Kidney glomerular epithelial cell (primary cell): ENCODE measurements around the gene TGFBI.
A peak's percentile ranks its signal among the peaks of the same experiment; 100 is the strongest.

Source experiments
- DNase-seq: peaks from one replicate; lab custom pipeline; 2025; lab: John Stamatoyannopoulos, UW

TGFBI gene

DNA sequence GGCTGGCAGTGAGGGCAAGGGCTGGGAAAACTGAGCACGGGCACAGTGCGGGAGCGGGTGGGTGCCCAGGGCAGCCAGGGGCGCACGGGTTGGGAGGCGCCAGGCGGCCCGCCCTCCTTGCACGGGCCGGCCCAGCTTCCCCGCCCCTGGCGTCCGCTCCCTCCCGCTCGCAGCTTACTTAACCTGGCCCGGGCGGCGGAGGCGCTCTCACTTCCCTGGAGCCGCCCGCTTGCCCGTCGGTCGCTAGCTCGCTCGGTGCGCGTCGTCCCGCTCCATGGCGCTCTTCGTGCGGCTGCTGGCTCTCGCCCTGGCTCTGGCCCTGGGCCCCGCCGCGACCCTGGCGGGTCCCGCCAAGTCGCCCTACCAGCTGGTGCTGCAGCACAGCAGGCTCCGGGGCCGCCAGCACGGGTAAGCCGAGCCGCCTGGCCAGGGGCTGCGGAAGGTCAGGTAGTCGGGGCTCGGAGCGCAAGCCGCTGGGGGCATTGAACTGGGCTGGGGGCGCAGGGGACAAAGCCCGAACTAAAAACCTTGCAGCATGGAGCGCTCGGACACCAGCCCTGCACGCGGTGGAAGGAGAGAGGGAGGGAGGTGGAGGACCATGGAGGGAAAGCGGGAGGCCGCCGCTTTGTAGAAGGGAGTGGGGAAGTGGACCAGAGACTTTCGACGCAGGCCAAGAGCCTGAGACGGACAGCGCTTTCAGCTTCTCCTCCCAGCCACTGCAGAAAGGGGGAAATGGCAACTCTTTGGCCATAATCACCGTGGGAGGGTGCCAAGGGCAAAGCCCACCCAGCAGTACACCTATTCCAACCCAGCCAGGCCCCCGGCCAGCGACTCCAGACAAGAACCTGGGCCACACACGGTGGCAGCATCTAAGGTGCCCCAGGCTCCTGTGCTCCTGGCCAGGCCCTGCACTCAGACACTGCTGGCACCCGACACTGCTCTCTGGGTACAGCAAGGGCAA is at the start of gene TGFBI:
TSS of gene TGFBI (plus strand) at position 207 of the 961 bp plus-strand sequence. CDS start at position 275, 68 bp downstream.
- DNase-seq = peak; percentile 15

DNA sequence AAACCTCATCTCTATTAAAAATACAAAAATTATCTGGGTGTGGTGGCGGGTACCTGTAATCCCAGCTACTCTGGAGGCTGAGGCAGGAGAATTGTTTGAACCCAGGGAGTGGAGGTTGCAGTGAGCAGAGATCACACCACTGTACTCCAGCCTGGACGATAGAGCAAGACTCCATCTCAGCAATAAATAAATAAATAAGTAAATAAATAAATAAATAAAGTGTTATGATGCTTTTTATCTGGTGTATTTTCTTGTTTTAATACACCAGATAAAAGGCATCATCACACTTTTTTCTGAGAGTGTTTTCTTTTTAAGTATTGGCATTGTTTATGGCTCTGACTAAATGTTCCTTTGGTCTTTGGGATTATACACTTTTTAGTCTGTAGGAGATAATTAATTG is 49.8 kb upstream of the TGFBI start:
- DNase-seq = no peak

DNA sequence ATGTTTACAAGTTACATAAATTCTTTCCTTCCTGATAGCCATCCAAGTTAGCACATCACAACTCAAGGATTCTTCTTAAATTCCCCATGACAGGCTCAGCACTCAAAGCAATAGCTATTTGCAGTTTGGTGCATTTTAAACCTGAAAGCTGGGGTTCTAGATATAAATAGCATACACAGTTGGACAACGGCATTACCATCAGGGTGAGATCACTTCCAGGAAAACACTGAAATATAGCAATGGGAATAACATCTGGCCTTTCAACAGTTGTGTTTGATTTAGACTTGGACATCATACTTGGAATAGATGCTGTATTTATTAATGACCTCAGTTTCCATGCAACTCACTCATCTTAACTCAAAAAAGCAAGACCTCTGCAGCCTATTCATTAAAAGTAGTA is 49.3 kb upstream of the TGFBI start:
- DNase-seq = no peak

DNA sequence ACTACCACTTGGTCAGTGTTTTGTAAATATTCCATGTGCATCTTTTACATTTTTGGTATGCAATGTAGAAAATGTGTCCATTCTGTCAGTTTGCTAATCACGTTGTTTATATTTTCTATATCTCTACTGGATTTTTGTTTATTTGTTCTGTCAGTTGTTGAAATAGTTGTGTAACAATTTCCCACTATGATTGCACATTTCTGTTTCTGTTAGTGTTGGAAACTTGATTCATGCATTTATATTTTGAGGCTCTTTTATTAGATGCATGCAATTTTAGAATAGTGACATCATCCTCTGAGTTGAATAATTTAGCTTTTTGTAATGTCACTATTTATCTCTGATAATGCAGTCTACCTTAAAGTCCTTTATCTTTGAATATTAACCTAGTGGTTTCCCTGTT is 48.2 kb upstream of the TGFBI start:
- no peak for DNase-seq

DNA sequence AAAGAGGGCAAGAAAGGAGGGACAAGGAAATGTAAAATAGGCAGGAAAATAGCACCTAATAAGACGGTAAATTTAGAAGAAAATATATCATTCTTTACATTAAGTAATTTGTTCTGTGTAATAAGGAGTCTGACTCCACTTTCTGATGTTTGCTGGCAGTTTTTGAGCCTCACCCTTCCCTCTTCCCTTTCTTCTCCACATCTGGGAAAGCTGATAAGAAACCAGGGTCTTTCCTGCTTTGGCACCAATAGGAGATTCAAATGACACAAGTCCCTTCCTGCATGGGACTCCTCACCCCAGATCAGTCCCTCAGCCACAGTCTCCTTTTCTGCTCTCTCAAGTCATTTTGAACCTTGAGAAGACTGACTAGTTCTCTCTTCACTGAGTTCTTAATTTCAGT is 42.8 kb upstream of the TGFBI start:
- no peak for DNase-seq

DNA sequence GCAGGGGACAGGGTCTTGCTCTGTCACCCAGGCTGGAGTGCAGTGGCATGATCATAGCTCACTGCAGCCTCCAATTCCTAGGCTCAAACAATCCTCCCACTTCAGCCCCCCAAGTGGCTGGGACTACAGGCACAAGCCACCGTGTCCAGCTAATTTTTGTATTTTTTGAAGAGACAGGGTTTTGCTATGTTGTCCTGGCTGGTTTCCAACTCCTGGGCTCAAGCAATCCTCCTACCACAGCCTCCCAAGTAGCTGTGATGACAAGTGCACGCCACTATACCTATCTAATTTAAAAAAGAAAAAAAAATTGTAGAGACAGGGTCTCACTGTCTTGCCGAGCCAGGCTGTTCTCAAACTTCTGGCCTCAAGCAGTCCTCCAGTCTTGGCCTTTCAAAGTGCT is 42.4 kb upstream of the TGFBI start:
- DNase-seq = no peak

DNA sequence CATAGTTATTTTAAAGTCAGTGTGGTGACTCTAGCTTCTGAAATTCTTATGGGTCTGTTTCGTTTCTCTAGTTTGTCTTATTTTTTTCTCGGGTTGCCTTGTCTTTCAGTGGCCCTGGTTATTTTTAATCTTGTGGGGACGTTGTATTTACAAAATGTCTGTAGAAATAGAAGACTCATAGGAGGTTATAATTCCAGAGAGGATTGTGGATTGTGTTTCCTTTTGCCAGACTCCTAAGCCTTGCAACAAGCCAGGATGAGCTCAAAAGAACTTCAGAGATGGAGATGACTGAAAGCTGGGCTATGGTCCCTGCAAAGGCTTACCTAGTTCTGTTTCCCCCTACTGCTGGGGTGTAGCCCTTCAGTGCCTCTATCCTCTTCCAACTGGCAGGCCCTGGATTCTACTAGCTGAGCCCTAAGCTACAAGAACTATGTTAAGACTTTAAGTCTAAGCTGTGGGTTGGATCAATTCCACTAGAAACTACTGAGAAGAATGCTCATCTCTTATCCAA is 41.8 kb upstream of the TGFBI start:
- DNase-seq = no peak

DNA sequence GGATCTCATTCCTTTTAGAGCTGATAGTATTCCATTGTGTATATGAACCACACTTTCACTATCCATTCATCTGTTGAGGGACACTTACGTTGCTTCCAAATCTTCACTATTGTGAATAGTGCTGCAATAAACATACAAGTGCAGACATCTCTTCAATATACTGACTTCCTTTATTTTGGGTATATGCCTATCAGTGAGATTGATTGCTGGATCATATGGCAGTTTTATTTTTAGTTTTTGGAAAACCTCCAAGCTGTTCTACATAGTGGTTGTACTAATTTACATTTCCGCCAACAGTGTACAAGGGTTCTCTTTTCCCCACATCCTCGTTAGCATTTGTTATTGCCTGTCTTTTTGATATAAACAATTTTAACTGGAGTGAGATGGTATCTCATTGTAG is 40.2 kb upstream of the TGFBI start:
- DNase-seq = no peak

DNA sequence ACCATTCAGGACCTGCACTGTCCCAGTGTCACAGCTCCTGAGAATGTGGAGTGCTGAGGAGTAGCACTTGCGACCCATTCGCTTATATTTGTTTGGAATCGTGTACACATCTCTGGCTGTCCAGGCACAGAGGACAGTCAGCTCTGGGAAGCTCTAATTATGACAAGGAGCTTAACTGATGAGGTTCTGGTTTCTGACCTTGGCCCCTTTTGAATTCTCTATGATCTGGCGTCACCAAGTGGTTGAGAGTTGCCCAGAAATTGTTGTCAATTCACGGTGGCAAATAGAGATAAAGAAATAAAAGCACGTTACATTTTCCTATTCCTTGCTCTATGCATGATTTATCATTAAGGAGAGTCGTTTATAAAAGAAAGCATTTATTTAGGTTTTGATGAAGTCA is 39.1 kb upstream of the TGFBI start:
- no peak for DNase-seq

DNA sequence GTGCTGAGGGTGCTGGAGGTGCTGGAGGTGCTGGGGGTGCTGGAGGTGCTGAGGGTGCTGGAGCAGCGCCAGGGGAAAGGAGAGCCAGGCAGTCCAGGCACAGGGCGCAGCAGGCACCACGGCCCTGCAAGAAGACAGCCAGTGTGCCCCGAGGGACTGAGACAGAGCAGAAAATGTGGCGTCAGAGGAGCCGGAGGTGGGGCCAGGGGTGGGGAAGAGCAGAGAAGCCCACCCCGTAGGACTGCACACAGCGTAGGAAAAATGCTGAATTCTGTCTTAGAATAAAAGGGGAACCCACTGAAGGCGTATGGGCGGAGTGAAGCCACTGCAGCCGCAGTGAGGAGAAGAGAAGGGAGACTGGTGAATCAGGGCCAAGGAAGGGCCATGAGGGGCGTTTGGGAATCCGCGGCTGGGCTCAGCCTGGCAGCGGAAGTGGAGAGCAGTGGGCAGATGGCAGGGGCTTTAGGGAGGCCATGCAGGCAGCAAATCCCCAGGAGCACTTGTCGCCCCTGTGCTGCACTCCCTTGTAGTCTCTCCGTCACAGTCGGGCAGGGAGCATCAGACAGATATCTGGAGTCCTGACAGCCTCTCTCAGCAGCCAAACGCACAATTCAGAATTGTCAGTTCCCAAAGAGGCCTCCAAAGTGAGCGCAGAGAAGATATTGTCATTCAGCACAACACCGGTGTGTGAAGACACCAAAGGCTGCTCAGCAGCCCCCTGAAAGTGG is 38.1 kb upstream of the TGFBI start:
- DNase-seq = no peak

DNA sequence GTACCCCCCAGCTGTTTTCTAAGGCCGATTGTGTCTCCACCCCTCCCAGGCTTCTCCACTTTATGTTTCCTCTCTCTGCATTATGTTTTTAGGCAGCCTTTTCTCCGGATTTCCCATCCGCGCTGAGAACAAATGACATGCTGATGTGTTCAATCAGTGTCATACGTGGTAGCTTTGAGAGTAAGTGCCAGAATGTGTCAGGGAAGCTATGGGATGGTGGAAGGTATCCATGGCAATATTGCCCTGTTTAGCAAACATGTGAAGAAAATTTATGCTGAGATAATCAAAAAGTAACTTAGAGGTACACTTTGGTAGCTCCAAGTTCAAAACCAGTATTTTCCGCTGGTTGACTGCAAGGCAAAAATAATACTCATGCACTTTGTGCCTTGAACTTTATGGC is 37.4 kb upstream of the TGFBI start:
- DNase-seq = no peak

DNA sequence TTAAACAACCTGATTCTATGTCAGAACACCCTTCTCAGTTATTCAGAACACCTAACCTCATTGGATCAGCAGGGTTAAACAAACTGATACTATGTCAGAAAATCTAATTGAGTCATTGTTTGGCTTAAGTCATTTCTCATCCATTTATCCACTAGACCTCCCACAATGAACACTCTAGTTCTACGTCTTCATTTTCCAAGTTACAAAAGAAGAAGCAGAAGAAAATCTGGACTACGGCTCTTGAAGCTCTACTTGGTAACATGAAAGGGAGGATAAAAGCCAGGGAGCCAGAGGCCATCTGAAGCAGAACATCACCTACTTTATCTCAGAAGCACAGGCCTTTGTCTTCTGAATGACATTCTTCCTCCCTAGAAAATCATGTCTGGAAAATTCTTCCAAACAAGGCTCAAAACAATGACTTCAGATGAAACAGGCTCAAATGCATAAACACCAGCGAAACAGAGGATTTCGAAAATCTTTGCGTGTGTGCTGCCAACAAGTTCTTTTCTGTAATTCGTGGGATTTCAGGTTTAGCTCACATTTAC is 35.4 kb upstream of the TGFBI start:
- peak; percentile 31 for DNase-seq

DNA sequence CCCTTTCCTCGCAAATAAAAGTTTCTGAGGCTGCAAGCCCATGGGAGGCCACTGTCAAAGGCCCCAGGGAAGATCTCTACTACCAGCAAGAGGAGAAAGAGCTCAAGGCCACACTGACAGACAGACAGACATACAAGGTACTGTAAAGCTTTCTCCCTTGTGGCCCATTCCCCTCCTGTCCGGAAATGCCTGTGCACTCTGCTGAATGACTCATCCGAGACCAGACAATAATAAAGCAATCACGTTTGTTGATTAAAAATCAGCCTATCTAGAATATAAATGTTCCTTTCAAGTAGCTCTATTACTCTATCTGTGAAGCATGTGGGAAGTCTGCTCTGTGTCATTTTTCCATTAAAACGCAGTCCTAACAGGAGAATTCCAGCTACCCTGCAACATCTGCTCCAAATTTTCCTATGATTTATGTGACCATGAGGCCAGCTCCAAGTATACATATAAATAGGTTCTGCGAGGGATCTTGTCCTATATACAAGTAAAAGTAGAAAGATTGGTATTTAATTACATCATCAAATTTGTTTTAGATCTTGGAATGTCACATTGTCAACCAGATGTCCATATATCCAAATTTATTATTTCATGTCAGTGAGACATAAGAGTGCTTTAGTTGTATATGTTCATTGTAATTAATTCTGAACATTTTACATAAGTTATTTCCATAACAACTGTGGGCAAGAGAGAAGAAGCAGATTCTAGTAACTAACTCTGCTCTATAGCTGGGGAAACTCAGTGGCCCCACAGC is 34.7 kb upstream of the TGFBI start:
- peak; percentile 77 for DNase-seq

DNA sequence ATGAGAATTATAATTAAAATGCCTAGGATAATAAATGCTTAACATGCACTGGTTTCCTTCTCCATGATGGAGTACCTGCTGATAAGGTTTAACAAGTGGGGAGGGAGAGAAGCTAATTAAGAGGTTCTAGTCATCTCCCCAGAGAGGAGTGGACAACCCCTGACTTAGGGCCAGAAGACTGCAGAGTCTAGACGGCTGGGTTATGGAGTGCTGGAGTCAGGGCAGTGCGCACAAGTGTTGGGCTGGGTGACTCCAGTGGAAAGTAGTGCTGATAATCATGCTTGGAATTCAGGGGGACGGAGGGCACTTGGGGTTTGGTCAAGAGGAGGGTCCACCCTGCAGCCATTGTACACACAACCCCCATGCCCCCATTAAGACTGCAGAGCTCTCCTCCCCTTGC is 32.8 kb upstream of the TGFBI start:
- DNase-seq = no peak

DNA sequence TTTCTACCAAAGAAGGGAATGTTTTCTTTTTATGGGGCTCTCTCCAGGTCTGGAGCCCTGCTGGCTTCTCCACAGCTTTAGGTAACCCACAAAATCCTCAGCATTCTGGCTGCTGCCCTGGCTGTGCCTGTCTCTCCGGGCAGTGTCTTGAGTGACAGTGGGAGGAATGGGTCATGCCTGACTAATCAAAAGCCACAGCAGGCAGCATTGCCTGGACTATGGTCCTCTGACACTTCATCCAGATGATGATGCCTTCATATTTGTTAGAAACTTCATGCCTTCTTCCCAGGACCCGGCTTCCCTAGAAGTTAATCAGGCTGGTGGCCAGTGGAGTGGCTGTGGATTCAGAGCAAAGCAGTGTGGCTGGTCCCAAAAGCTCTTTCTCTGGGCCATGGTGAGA is 32.2 kb upstream of the TGFBI start:
- DNase-seq = no peak

DNA sequence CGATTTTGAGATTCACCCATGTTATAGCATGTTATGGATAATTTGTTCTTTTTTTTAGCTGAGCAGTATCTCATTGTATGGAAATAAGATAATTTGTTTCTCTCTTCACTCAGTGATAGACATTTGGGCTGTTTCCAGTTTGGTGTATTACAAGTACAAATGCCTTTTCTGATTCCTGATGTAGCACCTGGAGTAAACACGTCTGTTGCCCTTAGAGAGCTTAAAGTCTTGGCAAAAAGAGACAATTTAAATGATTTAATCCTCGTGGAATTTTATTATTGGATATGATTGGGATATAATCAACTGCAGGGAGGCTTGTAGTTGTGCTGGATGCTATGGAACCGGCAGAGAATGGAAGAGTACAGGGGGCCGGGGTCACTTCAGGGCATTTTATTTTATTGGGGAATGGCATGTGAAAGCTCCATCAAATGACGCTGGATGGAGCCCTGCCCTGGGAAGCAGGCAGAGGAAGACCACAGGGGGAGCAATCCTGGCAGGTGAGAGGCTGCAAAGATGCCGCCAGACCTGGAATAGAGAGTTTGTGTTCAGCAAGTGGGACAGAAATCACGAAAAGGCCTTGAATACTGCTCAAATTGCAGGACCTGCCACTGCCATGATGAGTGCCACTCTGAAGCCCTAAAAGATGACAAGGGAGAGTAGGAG is 31.0 kb upstream of the TGFBI start:
- no peak for DNase-seq

DNA sequence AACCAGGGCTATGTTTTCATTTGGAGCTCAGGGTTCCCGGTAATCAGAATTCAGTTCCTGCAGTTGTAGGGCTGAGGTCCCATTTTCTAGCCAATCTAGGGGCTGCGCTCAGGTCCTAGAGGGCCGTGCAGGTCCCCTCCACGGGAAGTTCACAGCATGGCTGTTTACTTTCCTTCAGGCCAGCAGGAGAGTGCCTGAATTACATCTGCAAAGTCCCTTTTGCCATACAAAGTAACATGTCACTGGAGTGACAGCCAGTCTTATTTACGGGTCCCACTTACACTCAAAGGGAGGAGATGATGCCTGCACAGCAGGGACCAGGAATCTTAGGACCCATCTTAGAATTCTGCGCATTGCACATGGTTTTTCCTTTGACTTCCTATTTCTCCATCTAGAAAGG is 29.9 kb upstream of the TGFBI start:
- no peak for DNase-seq

DNA sequence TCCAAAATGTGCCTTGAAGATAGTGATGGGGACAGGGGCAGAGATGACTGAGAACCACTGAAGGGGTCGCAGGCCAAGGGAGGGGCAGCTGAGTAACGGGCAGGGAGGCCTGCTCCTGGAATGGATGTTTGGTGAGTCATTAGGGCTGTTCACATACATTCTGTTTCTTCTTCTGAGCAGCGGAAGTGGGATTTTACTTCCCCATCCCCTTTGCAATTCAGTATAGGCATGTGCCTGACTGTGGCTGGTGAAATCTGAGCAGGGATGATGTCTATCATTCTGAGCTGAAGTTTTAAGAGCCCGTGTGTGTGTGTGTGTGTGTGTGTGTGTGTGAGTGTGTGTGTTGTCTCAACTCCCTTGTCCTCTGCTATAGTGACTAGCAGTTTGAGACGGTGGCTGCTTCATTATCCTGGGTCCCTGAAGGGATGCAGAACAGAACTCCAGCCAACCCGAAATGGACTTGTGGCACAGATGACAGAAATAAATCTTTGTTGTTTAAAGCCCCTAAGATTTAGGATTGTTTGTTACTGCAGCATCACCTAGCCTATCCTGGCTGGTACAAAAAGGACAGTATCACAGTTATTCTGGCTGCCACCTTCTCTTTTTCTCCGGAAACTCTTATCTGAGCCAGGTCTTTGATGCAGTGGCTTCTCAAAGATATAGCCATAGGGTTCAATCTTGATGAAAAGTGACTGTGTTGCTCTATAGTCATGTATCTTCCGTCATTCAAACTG is 29.2 kb upstream of the TGFBI start:
- peak; percentile 15 for DNase-seq

DNA sequence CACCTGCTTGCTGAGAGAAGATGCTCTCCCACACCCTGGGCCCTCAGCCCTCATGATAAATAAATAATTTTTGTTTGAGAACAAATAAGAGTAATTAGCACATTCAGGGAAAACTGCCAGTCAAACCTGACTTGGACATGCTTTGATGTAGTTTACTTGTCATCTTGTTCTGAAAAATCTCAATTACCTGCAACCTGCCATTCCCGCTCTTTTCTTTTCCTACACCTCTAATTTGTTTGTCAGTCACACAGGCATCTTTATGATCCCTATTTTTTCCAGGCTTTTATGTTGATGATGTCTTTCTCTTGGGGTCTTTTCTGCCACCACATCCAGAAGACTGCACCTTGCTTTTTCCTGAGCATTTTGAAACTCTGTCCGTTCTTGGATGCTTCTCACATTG is 28.6 kb upstream of the TGFBI start:
- DNase-seq = no peak

DNA sequence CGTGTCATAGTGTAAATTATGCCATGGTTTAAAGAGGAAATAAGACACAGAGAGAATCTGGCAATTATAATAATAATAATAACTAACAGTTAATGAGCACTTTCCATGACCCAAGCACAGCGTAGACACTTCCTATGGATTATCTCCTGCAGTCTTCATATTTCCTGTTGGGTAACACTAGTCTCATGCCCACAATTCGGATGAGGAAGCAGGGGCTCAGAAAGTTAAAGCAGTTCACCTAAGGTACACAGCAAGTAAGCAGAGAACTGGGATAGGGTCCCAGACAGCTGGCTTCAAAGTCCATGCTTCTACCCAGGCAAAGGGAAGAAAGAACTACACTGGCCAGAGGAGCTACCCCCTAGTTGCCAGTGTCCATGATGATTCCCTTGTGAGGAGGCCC is 27.9 kb upstream of the TGFBI start:
- DNase-seq = no peak

DNA sequence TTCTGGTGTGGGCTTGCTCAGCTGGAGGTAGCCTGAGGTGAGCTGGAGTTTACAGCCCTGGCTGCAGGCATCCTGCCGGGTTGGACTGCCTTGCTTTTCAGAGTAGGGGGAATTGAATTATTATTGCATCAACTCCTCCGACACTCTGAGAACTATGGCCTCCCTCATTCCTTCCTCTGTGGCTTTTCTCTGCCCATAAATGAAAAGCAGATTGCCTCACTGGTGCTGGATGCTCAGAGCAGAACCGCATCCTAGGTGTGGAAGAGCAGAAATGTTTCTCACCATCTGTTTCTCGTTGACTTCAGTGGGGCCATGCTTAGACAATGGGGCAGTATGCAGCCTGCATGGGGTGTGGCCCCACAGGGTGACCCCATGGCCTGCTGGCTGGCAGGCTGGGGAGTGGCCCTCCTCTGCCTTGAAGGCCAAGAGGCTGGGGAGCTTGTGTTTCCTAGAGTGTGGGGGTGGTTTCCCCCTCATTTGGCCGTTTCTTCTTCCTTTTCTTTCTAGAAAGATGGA is 27.3 kb upstream of the TGFBI start:
- DNase-seq = no peak
